Omental fat pad (tissue), 4 donors: Measurements from ENCODE around the gene CCDC15. TPM values are rescaled to one million over a fixed set of nuclear protein-coding genes. Genes with fewer than 3 reads are reported as not detected.
"Not testable (repeated sequence)": the region's sequence is repeated elsewhere in the genome, so short reads cannot be mapped to it uniquely, and the experiment has no call there.

Experiments used
- ATAC-seq: fragments of 150-250 bp; one replicate; pipeline ENCODE4 v1.9.1; 2016; ENCODE audit warnings: mild to moderate bottlenecking, moderate library complexity; ENCODE audit not compliant: low FRiP score
- DNase-seq: peaks from one replicate; pipeline ENCODE4 v3.0.0-alpha.2; 2019; ENCODE audit warnings: low spot score
- CTCF ChIP-seq, 3 donors: fragments of 450-650 bp; IDR thresholded peaks; one replicate each; pipeline ENCODE4 v1.5.1; 2016 to 2017; ENCODE audit warnings: antibody characterized with exemption in 3 of 3, mild to moderate bottlenecking in 3 of 3, moderate library complexity in 2 of 3
- total RNA-seq, 4 donors: library from RNA; depleted of rRNA; stranded (reverse); fragments of >200 nt; gene quantifications; one replicate each; pipeline ENCODE4 v1.1.0, GENCODE V29; 2016

The CCDC15 gene
- total RNA-seq, 4 donors from 2014 or later: 0.88 to 2.4 (median 1.1) TPM

GRCh38 chr11:124950601-124951330 is 3.2 kb upstream of the CCDC15 start:
- no peak for ATAC-seq
- TF ChIP-seq CTCF (IDR thresholded peaks at IDR 0.05): no peak
- no peak for DNase-seq

GRCh38 chr11:124951341-124951740 is 2.7 kb upstream of the CCDC15 start:
- TF ChIP-seq CTCF (IDR thresholded peaks at IDR 0.05): no peak
- no peak for ATAC-seq
- DNase-seq: no peak

- no peak for DNase-seq
- no peak for ATAC-seq
- no peak for TF ChIP-seq CTCF (IDR thresholded peaks at IDR 0.05)
Observed at GRCh38 chr11:124954590-124954955, 571 bp downstream of the CCDC15 start.

GRCh38 chr11:124955035-124955434 is 1.0 kb downstream of the CCDC15 start:
- ATAC-seq (no peak), DNase-seq (no peak)
- TF ChIP-seq CTCF (IDR thresholded peaks at IDR 0.05): no peak

GRCh38 chr11:124961972-124962609 is 8.1 kb downstream of the CCDC15 start:
- DNase-seq (no peak), ATAC-seq (peak; percentile 73)
- TF ChIP-seq CTCF (IDR thresholded peaks at IDR 0.05): no peak

GRCh38 chr11:124968197-124968596 is 14.2 kb downstream of the CCDC15 start:
- ATAC-seq, DNase-seq: not testable (repeated sequence)

GRCh38 chr11:124970925-124971324 is 16.9 kb downstream of the CCDC15 start:
- no peak for TF ChIP-seq CTCF (IDR thresholded peaks at IDR 0.05)
- DNase-seq (no peak), ATAC-seq (no peak)
